HG03045 (cell line): Measurements from ENCODE around the gene GAN.
"Not testable (repeated sequence)": the region's sequence is repeated elsewhere in the genome, so short reads cannot be mapped to it uniquely, and the experiment has no call there.

ENCODE experiments used
- ATAC-seq: cut with Tn5 transposase; IDR thresholded peaks from one replicate; pipeline ENCODE4 v1.9.1; 2021; ENCODE audit warnings: mild to moderate bottlenecking, moderate library complexity; ENCODE audit not compliant: unreplicated experiment

GAN gene

GRCh38 chr16:81421536-81421935 is 106.8 kb downstream of the GAN start:
- no peak for ATAC-seq

DNA sequence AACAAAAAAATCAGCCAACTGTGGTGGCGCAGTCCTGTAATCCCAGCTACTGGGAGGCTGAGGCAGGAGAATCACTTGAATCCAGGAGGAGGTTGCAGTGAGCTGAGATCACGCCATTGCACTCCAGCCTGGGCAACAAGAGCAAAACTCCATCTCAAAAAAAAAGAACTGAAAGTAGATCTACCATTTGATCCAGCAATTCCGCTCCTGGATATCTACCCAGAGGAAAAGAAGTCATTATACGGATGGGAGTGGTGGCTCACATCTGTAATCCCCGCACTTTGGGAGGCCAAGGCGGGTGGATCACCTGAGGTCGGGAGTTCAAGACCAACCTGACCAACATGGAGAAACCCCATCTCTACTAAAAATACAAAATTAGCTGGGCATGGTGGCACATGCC is 107.4 kb downstream of the GAN start:
- not testable (repeated sequence) for ATAC-seq

GRCh38 chr16:81424771-81425170 is 110.0 kb downstream of the GAN start:
- ATAC-seq: no peak

DNA sequence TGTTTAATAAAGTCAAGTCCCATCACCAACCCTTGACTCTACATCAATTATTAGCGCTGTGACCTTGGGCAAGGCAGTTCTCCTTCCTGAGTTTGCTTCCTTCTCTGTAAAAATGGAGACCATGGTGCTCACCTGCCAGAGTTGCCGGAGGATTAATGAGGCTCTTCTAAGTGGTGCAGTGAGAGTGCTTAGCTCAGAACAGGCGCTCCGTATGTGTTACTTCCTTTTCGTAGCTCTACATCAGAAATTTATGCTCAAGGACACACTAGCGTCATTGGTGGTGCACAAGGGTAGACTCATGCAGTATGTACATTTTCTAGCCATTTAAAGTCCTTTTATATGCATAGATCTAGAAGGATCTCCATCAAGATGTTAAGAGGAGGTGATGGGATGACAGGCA is 112.5 kb downstream of the GAN start:
- no peak for ATAC-seq

DNA sequence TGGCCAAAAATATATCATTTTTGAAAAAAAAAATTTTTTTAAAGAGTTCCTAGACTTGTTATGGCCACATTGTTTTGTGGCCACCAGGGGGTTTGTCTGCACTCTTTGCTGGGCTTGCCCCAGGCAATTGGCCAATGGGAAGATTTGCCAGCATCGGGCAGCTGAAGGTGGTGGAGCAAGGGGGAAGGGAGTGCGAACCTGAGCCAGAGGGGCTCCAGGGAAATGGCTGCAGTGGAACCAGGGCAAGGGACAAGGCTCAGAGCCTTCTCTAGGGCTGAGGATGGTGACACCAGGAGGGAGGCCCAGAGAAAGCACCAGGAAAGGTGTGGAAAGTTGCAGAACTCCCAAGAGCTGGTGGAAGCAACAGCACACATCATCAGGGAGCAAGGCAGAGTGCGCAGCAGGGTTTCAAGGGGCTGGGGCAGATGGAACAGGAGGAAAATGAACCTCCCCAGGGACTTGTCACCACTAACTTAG is 114.3 kb downstream of the GAN start:
- ATAC-seq: no peak

DNA sequence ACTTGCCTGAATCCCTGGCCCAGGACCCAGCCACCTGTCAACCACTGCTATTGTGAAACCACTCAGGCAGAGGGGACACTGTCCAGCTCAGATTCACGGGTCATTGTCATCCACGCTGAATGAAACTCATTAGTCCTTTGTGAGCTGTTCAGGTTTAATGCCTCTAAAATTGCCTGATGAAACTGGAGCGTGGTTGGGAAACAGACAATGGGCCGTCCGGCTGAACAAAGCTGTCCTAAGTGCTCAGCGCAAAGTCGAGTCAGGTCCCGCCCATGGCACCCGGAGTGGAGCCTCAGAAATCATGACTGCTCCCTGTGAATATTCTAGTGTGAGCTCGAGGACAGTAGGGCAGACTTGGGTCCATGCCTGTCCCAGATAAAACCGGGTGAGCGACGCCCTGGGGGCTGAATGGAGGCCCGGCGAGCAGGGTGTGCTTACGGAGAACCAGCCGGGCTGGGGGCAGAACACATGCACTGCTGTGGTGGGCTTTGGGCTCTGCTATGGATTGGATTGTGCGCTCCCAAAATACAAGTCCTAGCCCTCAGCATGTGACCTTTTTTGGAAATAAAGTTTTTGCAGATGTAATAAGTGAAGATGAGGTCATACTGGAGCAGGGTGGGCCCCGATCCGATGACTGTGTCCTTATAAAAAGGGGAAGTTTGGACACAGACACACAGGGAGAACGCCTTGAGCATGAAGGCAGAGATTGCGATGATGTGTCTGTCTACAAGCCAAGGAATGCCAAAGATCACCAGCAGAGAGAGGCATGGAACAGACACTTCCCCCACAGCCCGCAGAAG is 117.0 kb downstream of the GAN start:
- ATAC-seq: peak; percentile 40

GRCh38 chr16:81432937-81433557 is 118.3 kb downstream of the GAN start:
- ATAC-seq: no peak

- ATAC-seq: no peak
Observed at GRCh38 chr16:81435103-81435502, 120.3 kb downstream of the GAN start.

DNA sequence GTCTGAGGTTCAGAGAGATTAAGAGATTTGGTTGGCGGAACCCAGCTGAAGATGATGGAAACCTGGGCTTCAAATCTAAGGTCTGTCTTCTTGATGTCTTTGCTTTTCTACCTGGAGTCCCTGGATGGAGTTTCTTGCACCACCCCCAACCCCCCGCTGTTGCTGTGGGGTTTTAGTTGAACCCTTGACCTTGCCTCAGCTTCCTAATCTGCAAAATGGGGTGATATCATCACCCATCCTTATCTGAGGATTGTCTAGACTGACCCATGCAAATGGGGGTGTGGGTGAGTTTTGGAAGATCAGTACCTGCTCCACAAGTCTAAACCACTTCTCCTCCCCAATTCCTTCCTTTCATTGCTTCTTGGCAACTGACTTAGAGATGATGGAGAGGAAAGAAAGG is 120.8 kb downstream of the GAN start:
- no peak for ATAC-seq

GRCh38 chr16:81436386-81436785 is 121.6 kb downstream of the GAN start:
- ATAC-seq: no peak

GRCh38 chr16:81437865-81438264 is 123.1 kb downstream of the GAN start:
- no peak for ATAC-seq
